ENCODE results near the gene NPW.
A peak's percentile ranks its signal among the peaks of the same experiment; 100 is the strongest.

NPW gene

DNA sequence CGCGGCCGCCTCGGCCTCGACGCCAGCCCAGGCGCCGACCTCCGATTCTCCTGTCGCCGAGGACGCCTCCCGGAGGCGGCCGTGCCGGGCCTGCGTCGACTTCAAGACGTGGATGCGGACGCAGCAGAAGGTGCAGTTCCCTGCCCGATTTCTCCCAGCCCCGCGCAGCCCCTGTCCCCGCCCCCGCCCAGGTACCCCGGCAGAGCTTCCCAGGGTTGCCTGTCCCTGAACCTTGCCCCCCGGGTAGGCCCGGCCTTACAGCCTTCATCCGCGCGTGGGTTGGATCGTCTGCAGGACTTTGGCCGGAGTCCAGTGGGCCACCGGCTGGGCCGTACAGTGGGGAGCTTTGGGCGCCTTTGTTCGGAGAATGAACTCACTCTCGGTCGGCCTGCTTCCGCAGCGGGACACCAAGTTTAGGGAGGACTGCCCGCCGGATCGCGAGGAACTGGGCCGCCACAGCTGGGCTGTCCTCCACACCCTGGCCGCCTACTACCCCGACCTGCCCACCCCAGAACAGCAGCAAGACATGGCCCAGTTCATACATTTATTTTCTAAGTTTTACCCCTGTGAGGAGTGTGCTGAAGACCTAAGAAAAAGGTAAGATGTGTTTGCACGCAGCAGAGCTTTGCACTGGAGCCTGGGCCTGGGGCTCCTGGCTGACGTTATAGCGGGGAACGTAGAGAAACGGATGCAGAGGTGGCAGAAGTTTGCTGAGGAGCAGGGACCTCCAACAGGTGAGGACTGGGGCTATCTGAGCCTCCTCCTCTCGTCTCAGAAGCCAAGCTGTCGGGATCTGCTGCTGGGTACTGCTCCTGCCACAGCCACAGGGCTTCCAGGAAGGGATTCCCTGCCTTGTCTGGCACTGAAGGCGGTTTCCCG, 35.0 kb upstream of the NPW start:
- DNase-seq = no peak

DNA sequence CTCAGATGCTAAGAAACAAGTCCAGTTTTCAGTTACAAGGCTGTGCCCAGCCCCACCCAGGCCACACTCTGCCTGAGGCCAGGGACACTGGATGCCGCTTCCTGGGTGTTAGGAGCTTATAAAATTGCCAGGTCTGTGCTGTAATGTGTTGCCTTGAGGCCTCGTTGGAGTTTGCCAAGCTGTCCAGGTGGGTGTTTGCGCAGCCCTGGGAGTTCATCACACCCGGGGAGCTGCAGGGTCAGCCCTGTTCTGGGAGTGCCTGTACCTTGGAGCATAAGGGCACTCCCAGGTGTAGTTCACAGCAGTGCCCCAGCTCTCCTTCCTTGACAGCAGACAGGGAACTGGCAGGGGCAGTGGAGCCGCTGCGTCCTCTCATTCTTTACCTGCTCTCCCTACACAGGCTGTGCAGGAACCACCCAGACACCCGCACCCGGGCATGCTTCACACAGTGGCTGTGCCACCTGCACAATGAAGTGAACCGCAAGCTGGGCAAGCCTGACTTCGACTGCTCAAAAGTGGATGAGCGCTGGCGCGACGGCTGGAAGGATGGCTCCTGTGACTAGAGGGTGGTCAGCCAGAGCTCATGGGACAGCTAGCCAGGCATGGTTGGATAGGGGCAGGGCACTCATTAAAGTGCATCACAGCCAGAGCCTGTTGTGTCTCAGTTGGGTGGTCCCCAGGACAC, 34.0 kb upstream of the NPW start:
- DNase-seq = no peak

DNA sequence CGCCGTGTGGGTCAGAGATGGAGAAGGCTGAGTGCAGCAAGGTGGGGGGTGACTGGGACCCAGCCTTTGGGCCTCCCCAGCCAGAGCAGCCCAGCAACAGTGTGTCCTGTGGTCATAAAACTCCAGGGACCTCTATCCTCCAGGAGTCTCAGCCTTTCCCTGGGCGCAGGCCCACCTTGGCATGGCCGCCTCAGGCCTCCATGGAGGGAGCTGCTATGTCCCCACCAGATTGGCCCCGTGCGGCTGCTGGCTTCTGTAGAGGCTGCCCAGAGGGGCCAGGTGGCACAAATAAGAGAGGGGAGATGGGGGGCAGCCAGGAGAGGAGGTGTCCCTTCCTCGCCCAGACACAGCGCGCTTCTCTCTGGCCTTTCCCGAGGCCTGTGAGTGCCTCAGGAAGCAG, 32.4 kb upstream of the NPW start:
- DNase-seq = no peak

DNA sequence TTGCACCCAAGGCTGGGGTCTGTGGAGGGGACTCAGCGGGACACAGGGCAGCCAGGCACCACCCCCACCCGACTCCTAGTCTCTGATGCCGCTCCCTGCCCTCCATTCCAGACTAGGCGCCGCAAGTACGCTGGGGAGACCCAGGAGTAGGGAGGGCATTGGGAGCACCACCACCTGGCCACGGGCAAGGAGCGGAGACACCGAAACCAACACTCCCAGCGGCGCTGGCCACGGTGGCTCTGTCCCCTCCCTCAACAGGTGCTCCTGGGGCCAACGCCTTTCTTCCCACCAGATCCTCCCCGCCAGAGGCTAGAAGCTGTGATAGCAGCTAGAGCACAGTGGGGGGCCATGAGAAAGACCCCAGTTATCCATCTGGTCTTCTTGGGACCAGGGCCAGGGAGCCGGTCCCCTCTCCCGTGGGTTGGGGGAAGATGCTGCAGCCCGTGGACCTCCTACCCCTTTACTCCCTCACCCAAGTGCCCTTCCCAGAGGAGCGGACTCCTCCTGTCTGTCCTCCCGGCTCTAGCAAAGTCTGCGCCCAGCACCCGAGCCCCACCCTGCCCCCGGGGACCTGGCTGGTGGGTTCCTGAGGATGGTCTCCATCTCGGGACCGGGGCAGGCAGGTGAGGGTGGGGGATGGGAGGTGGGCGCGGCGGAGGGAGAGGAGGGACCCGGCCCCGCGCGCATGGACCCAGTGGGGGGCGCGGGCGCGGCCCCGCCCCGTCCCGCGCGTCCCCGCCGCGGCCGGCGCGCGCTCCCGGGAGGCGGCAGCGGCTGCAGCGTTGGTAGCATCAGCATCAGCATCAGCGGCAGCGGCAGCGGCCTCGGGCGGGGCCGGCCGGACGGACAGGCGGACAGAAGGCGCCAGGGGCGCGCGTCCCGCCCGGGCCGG, 30.1 kb upstream of the NPW start, which contains the start of gene SYNGR3:
Gene SYNGR3, plus strand, starts transcription at position 762 of the 892 bp plus-strand sequence. CDS start 133 bp downstream, outside the sequence.
- no peak for DNase-seq

DNA sequence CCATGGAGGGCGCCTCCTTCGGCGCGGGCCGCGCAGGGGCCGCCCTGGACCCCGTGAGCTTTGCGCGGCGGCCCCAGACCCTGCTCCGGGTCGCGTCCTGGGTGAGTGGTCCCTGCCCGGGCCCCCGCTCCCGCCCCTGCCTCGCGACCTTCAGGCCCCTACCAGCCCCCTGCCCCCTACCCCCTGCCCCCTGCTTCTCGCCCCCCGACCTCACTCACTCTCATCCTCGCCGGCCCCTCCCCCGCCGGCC, 29.6 kb upstream of the NPW start:
- DNase-seq = no peak

DNA sequence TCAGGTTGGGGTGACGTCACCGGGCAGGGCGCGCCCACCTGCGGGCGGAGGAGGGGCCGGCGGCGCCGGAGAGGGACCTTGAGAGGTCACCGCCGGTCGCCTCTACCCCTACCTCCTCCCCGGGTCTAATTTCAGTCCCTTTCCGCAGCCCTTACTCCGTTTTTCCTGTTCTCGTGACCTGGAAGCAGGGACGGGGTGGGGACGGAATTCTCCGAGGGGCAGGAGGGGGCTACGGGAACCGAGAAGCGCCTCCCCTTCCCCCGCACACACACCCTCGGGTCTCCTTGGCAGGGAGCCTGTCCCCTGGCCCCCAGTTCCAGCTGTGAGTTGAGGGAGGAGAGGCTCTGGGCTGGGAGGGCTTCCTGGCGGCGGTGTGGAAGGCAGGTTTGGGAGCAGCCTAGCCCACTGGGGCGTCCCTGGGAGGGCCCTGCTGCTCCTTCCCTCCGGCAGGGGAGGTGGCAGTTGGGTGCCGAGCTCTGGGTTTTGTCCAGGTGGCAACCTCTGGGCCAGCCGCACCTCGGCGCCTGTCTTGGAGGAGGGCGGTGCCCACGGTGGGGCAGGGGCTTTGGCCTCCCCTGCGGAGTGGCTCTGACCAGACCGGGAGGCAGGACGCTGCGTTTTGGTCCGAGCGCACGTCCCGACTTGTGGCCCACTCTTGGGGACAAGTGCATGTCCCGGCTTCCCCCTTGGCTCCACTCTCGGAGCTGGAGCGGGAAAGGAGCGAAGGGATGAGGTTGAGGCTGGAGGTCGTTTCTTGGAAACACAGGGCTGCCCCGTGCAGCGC, 29.0 kb upstream of the NPW start:
- DNase-seq = no peak

DNA sequence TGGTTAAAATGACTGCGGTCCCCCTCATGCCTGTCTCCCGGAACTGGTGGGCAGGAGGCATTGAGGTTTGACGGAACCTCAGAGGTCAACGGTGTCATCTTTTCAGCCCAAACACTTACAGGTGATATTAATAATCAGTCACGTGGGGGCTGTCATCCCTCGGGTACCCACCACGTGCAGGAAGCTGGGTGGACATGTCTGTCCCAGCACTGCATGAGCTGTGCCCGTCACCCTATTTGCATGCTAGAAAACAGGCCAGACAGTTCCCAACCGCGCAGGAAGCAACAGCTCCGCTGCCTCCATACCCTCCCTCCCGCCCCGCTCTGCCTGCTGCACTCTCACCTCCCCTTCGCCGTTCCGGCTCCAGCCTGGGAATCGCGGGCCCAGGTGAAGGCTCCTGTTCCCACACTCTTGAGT, 28.4 kb upstream of the NPW start:
- no peak for DNase-seq

DNA sequence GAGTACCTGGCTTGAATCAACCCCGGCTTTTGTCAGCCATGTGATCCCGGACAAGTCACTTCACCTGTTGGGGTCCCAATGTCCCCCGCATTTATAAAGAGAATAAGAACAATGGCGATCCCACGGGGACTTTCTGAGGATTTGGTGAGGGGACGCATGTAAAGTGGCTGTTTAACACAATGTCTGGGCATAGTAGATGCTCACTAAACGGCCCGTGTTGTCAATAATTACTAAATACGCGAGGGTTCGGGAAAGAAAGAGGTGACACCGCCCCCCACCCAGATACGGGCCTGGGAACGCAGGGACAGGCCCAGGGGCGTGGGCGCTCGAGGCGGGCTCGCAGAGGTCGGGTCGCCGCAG, 28.0 kb upstream of the NPW start:
- DNase-seq = no peak

DNA sequence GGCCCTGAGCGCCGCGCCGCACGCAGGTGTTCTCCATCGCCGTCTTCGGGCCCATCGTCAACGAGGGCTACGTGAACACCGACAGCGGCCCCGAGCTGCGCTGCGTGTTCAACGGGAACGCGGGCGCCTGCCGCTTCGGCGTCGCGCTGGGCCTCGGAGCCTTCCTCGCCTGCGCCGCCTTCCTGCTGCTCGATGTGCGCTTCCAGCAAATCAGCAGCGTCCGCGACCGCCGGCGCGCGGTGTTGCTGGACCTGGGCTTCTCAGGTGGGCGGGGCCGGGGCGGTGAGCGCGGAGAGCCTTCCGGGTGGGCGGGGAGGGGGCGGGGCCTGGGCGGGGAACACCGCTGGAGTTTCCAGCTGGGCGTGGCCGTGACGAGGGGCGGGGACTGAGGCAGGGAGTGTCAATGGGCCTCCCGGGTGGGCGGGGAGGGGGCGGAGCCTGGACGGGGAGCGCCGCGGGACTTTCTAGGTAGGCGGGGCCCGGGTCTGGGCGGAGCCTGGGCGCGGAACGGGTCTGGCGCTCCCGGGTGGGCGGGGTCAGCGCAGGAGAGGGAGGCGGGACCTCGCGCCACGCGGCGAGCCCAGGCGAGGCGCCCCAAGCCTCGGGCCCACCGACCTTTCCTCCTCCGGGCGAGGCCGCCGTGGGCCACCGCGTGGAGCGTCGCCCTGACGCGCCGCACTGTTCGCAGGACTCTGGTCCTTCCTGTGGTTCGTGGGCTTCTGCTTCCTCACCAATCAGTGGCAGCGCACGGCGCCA, 27.5 kb upstream of the NPW start:
- DNase-seq = peak; percentile 50

DNA sequence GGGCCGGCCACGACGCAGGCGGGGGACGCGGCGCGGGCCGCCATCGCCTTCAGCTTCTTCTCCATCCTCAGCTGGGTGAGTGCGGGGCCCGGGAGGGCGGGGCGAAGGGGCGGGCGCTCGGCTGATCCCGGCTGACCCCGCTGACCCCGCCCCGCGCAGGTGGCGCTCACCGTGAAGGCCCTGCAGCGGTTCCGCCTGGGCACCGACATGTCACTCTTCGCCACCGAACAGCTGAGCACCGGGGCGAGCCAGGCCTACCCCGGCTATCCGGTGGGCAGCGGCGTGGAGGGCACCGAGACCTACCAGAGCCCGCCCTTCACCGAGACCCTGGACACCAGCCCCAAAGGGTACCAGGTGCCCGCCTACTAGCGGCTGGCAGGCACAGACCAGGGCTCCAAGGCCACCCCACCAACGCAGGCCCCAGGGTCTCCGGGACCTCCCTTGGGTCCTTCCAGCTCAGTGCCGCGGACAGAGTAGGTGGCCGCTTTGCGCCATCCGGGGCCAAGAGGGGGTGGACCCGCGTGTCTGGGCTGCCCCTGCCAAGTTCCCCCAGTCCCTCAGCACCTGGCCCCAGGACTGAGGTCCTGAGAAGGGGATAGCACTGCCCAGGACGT, 26.8 kb upstream of the NPW start:
- DNase-seq = no peak

DNA sequence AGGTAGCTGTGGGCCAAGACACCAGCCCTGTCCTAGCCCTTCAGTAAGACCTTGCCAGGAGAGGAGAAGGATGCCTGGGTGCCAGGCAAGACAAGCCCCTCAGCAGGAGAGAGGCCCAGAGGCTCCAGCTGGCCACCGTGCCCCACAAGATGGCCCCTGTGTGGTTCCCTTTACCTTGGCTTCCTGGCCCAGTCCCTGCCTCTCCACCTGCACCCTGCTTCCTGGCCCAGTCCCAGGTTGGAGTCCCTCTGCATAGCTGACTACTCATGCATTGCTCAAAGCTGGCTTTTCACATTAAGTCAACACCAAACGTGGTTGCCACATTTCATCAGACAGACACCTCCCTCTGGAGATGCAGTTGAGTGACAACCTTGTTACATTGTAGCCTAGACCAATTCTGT, 25.9 kb upstream of the NPW start:
- DNase-seq = peak; percentile 46

DNA sequence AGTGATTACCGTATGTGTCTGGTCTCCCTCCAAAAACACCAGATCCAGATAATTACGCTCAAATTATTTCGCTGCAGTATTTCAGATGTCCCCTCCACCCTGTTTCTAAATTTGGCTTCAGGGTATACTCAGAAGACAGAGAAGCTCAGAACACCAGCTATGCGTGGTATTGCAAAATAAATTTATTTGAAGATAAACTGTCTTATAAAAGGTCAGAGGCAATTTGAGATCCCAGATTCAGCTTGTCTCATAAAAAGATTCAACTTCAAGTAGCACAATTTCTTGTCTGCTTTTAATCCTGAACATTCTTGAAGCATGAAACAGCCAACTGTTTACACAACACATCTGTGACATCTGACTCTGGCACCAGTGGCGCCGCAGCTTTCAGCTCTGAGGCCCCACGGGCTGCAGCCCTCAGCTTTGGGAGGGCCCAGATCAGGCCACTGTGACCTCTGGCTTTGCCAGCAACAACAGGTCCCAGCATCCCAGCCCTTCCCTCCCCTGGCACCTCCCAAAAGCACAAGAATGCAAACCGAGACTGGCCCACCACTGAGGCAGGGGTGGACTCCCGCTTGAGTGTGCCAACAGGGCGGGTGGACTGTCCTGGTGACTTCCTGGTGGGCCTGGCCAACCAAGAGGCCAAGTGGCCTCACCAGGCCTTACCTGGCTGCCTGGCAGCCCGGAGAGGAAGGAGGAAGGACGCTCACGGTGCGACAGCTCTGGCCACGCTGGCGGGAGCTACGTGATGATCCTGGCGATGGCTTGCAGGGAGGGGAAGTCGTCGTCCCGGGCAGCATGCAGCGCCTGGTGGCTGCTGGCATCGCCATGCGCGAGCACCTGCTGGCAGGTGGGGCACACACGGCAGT, 21.9 kb upstream of the NPW start:
- DNase-seq = no peak

DNA sequence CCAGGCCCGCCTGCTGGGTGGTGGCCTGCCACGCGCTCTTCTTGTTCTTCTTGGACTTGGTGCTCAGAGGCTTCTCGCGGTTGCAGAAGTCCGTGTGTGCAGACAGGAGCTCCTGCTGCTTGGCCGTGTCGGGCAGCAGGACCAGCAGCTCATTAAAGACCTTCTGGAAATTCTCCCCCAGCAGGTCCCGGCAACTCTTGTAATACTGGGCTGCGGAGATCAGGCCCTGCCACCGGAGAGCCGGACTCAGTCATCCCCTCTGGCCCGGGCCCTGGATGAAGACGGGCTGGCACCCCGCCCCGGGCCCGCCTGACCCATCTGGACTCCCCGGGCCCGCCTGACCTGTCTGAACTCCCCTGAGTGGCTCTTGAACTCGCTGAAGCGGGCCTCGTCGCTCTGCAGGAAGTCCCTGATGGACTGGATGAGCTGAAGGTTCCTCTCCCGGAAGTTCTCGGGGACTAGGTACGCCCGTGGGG, 21.2 kb upstream of the NPW start:
- no peak for DNase-seq

DNA sequence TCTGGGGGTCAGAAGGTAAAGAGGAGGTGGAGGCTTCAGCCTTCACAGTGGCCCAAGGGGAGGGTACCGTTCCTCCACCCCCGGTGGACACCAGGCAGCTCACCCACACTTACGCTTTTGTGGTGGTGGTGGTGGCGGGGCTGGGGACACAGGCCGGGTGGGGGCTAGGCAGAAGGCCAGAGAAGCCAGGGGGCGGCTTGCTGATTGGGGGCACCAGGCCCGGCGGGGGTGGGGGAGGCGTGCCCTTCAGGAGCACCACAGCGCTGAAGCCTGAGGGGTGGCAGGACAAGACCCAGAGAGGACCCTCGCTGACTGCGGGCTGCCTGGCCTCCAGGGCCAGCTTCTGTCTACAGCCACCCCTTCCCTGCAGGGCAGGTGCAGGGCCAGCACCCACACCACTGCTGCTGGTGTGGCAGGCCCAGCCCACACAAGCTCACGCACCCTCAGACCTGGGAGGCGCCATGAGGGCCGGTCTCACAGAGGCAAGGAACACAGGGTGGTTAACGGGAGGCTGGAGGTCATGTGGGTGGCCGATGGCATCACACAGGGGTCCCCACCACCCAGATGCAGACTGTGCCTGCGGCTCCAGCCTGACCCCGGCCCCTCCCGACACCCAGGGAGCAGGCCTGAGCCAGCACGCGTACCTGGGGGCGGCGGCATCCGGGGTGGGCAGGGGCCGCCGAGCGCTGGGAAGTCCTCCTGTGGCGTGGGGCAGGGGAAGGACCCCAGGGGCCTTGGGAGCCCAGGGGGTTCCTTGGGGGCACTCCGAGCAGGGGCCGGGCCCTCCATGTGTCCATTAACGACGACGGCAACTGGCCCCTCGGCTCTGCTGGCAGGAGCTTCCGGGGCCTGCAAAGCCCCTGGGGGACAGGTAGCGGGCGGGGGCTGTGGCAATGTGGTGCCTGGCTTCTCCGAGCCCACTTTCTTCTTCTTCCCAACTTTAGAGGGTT, 20.5 kb upstream of the NPW start:
- DNase-seq = no peak

DNA sequence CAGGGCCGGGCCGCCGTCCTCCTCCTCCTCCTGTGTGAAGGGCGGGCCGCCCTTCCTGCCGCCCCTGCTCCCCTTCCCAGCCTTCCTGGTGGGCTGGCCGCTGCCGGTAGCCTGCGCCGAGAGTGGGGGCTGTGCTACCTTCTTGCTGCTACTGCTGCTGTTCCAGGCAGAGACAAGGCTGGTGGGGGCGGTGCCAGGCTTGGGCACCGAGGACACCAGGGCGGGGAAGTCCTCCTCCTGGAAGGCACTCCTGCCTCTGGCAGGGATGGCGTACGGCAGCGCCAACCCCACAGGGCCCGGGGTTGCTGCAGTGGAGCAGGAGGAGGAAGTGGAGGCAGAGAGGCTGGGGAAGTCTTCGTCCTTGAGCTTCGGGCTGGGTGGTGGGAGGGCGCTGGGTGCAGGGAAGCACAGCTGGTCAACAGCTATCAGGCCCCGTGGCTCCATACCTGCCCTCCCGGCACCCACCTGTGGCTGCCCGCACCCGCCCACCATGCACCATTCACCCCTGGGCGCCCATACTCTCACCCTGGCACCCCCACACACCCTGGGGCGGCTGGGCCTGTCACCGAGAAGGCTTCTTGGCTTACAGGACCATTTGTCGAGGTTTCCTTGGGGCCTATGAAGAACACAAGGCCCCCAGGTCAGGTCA, 19.6 kb upstream of the NPW start:
- DNase-seq = no peak

DNA sequence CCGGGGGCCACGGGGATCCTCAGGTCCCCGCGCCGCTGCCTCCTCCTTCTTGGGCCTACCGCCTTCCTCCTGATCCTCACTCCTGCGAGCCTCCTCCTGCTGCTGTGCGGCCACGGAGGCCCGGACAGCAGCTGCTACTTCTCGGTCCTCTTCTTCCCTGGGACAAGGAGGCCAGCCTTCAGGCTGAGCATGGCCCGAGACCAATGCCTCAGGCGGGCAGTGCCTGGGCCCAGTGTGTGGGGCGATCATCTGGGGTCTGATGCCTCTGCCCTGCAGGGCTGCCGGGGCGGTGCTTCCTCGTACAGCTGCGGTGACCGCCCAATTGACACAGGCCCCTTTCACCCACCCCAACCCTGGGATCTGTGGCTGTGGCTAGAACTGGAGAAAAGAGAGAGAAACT, 18.6 kb upstream of the NPW start:
- no peak for DNase-seq

DNA sequence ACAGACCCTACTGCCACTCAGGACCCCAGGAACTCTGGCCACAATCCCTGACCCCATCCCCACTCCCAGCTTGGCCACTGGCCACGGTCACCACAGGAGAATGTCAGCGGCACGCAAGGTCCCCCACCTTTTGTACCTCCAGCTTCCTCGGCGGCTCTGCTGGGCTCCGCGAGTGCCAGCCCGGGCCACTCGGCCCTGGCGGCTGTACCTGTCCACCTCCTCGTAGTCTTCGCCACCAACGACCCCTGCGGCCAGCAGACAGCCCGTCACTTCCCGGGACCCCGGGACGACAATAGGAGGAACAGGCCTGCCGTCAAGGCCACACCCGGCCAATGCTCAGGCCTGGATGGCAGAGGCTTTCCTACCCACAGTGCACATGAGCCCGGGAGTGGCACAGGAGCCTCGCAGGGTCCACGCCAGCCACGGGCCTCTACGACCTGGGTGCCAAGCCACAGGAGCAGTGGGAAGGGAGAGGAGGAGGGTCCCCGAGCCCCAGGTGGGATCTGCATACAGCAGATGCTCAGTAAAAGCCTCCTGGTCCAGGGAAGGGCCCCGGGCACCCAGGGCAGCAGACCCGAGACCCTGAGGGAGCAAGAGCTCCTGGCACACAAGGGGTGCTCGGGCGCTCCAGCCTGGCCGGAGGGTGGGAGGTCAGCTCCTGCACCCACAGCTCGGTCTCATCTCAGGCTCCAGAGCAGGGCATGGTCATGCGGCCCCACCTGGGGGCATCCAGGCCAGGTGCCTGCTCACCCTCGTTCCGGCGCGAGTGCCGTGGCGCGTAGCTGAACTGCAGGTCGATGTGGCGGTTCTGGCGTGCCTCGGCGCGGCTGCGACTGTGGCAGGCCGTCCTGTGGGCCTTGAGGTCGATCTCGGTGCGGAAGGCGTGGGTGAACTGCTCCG, 17.9 kb upstream of the NPW start:
- DNase-seq = no peak
